Measurements from ENCODE around the gene SSBP2. TPM values are rescaled to one million over a fixed set of nuclear protein-coding genes. Genes with fewer than 3 reads are reported as not detected.
"Not testable (repeated sequence)": the region's sequence is repeated elsewhere in the genome, so short reads cannot be mapped to it uniquely, and the experiment has no call there.

The SSBP2 gene
- total and polyA plus RNA-seq, 4 donors = 36.2 to 92.0 (median 67.3) TPM

DNA sequence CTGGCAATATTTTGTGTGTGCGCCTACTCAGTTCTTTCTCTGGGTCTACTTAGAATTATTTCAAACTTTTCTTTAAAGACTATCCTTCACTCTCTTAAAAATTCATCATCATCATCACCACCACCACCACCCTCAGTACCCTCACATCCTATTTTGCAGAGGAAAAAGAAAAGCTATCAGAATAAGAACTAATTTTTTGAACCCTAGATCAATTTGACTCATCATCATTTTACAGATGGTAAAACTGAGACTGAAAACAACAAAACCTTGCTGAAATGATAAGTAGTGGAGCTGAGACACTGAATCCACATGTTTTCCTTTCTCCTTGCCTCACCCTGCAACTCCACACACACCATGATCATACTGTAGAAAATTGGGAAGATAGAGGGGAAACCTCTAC lies 119.3 kb downstream of the SSBP2 start:
- 72 to 98% methylated on average over 1 of the region's 1 CpG for WGBS, 2 donors
- no peak for ATAC-seq (ENCODE audit: low FRiP score)
- DNase-seq = no peak
- Histone ChIP-seq H3K27me3 (ENCODE audit: control insufficient read depth in 1 of 2, insufficient read depth in 2 of 2, low read length in 1 of 2) (no peaks in the 10 kb centered on the region), H3K4me1 (ENCODE audit: control insufficient read depth in 1 of 2, insufficient read depth in 2 of 2, low read length in 2 of 2) (no peaks in the 10 kb centered on the region), H3K36me3 (ENCODE audit: control insufficient read depth in 1 of 2, insufficient read depth in 2 of 2, low read length in 1 of 2) (no peaks in the 10 kb centered on the region), H3K9me3 (ENCODE audit: control insufficient read depth, low read length) (no peaks in the 10 kb centered on the region), H3K4me3 (ENCODE audit: low read length in 2 of 2) (no peak overlapping the region), H3K27ac (ENCODE audit: low read depth in 1 of 2, low read length in 2 of 2) (no peak overlapping the region)
- intact Hi-C loops (cut with DNase I) = no loop called here

- DNase-seq (no peak), ATAC-seq (ENCODE audit: low FRiP score) (no peak)
- H3K27ac ChIP-seq (ENCODE audit: low read depth in 1 of 2, low read length in 2 of 2) = no peak overlapping the region
- intact Hi-C loops (cut with DNase I) = no loop called here
- WGBS, 2 donors = 62% methylated on average over 7 of the region's 7 CpGs
- H3K4me3 ChIP-seq (ENCODE audit: low read length in 2 of 2) = no peak overlapping the region
- no peaks in the 10 kb centered on the region for H3K36me3 ChIP-seq (ENCODE audit: control insufficient read depth in 1 of 2, insufficient read depth in 2 of 2, low read length in 1 of 2)
- no peaks in the 10 kb centered on the region for H3K9me3 ChIP-seq (ENCODE audit: control insufficient read depth, low read length)
- no peaks in the 10 kb centered on the region for H3K27me3 ChIP-seq (ENCODE audit: control insufficient read depth in 1 of 2, insufficient read depth in 2 of 2, low read length in 1 of 2)
- no peaks in the 10 kb centered on the region for H3K4me1 ChIP-seq (ENCODE audit: control insufficient read depth in 1 of 2, insufficient read depth in 2 of 2, low read length in 2 of 2)
These were observed 119.8 kb downstream of the SSBP2 start for GRCh38 chr5:81631124-81631523.

DNA sequence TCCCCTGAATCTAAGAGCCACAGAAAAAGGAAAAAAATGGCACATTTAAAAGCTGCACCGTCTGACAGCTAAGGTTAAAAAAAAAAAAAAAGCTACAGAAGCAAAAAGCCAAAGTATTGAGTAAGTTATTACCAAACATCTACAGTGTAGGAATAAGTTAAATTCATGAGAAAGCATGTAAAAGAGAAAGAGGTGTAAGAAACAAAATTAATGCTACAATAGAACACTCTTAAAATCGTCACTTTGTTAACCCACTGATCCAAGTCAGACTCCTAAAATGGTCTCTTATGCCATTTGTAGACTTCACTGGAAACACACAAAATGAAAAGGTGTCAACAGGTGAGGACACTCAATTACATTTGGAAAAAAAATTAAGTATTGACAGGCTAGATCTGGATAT lies 120.2 kb downstream of the SSBP2 start:
- intact Hi-C loops (cut with DNase I) = no loop called here
- no peak overlapping the region for H3K4me3 ChIP-seq (ENCODE audit: low read length in 2 of 2)
- 69 to 74% methylated on average over 2 of the region's 2 CpGs for WGBS, 2 donors

GRCh38 chr5:81629986-81630385 lies 120.9 kb downstream of the SSBP2 start:
- Histone ChIP-seq H3K4me1 (ENCODE audit: control insufficient read depth in 1 of 2, insufficient read depth in 2 of 2, low read length in 2 of 2) (no peaks in the 10 kb centered on the region), H3K9me3 (ENCODE audit: control insufficient read depth, low read length) (no peaks in the 10 kb centered on the region), H3K36me3 (ENCODE audit: control insufficient read depth in 1 of 2, insufficient read depth in 2 of 2, low read length in 1 of 2) (no peaks in the 10 kb centered on the region), H3K27me3 (ENCODE audit: control insufficient read depth in 1 of 2, insufficient read depth in 2 of 2, low read length in 1 of 2) (no peaks in the 10 kb centered on the region), H3K27ac (ENCODE audit: low read depth in 1 of 2, low read length in 2 of 2) (no peak overlapping the region), H3K4me3 (ENCODE audit: low read length in 2 of 2) (no peak overlapping the region)
- DNase-seq (no peak), ATAC-seq (ENCODE audit: low FRiP score) (no peak)
- intact Hi-C loops (cut with DNase I) = no loop called here
- 96 to 100% methylated on average over 1 of the region's 1 CpG for WGBS, 2 donors

More for the DNA sequence above, 120.2 kb downstream of the SSBP2 start:
- ATAC-seq (ENCODE audit: low FRiP score) = no peak
- Histone ChIP-seq H3K27me3 (ENCODE audit: control insufficient read depth in 1 of 2, insufficient read depth in 2 of 2, low read length in 1 of 2) (no peaks in the 10 kb centered on the region), H3K4me1 (ENCODE audit: control insufficient read depth in 1 of 2, insufficient read depth in 2 of 2, low read length in 2 of 2) (no peaks in the 10 kb centered on the region), H3K36me3 (ENCODE audit: control insufficient read depth in 1 of 2, insufficient read depth in 2 of 2, low read length in 1 of 2) (no peaks in the 10 kb centered on the region), H3K27ac (ENCODE audit: low read depth in 1 of 2, low read length in 2 of 2) (no peak overlapping the region), H3K9me3 (ENCODE audit: control insufficient read depth, low read length) (no peaks in the 10 kb centered on the region)
- DNase-seq = no peak

DNA sequence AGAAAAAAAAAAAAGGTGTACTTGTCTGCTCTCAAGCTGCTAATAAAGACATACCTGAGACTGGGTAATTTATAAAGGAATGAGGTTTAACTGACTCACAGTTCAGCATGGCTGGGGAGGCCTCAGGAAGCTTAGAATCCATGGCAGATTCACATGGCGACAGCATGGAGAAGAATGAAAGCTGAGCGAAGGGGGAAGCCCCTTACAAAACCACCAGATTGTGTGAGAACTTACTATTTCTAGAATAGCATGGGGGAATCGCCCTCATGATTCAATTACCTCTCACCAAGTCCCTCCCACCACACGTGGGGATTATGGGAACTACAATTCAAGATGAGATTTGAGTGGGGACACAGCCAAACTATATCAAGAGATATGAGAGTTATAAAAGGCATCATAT lies 122.8 kb downstream of the SSBP2 start:
- H3K4me1 ChIP-seq (ENCODE audit: control insufficient read depth in 1 of 2, insufficient read depth in 2 of 2, low read length in 2 of 2); H3K36me3 ChIP-seq (ENCODE audit: control insufficient read depth in 1 of 2, insufficient read depth in 2 of 2, low read length in 1 of 2); DNase-seq; H3K4me3 ChIP-seq (ENCODE audit: low read length in 2 of 2); ATAC-seq (ENCODE audit: low FRiP score); H3K27me3 ChIP-seq (ENCODE audit: control insufficient read depth in 1 of 2, insufficient read depth in 2 of 2, low read length in 1 of 2); intact Hi-C loops (cut with DNase I); H3K27ac ChIP-seq (ENCODE audit: low read depth in 1 of 2, low read length in 2 of 2); H3K9me3 ChIP-seq (ENCODE audit: control insufficient read depth, low read length): not testable (repeated sequence)
- WGBS, 2 donors = 82 to 85% methylated on average over 4 of the region's 4 CpGs

DNA sequence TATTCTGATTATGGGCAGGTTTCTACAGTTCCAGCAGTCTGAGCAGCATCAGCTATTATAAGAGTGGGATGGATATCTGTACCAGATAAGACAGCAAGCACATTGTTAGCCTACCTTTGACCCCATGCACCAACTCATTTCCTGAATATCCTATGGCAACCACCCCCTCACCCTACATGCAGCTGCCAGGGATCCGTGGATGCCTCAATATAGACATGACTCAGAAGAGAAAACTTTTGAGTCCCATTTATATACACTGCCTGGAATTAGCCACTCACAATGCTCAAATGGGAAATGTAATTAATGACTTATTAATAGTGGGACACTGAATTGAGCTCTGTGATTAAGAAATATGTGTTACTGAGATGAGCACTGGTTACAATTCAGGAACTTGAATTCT lies 124.4 kb downstream of the SSBP2 start:
- Histone ChIP-seq H3K4me3 (ENCODE audit: low read length in 2 of 2) (no peak overlapping the region), H3K9me3 (ENCODE audit: control insufficient read depth, low read length) (no peaks in the 10 kb centered on the region), H3K27me3 (ENCODE audit: control insufficient read depth in 1 of 2, insufficient read depth in 2 of 2, low read length in 1 of 2) (no peaks in the 10 kb centered on the region), H3K36me3 (ENCODE audit: control insufficient read depth in 1 of 2, insufficient read depth in 2 of 2, low read length in 1 of 2) (no peaks in the 10 kb centered on the region), H3K4me1 (ENCODE audit: control insufficient read depth in 1 of 2, insufficient read depth in 2 of 2, low read length in 2 of 2) (no peaks in the 10 kb centered on the region), H3K27ac (ENCODE audit: low read depth in 1 of 2, low read length in 2 of 2) (no peak overlapping the region)
- intact Hi-C loops (cut with DNase I) = no loop called here
- no peak for DNase-seq
- 12 to 29% methylated on average over 1 of the region's 1 CpG for WGBS, 2 donors
- no peak for ATAC-seq (ENCODE audit: low FRiP score)

DNA sequence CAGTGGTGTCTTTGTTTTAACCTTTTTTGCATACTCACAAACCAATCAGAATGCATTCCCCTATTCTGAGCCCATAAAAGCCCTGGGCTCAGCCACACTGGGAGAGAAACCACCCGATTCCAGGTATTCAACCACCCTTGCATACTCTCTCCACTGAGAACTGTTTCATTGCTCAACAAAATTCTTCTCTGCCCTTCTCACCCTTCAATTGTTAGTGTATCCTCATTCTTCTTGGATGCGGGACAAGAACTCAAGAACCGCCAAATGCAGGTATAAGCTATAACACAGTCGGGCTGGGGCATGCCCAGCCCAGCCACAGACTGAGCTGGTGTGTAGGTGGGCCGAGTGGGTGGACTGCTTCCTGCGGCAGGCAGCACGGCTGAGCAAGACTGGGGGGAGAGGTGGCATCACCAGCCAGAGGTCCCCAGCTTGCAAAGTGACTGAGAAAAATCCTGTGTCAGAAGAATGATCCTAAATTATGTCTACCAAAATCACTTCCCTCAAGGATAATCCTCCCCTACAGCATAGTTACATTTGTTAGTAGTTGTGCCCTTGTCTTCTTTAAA lies 141.0 kb downstream of the SSBP2 start:
- Histone ChIP-seq H3K36me3 (ENCODE audit: control insufficient read depth in 1 of 2, insufficient read depth in 2 of 2, low read length in 1 of 2) (no peaks in the 10 kb centered on the region), H3K27ac (ENCODE audit: low read depth in 1 of 2, low read length in 2 of 2) (no peak overlapping the region), H3K27me3 (ENCODE audit: control insufficient read depth in 1 of 2, insufficient read depth in 2 of 2, low read length in 1 of 2) (no peaks in the 10 kb centered on the region), H3K9me3 (ENCODE audit: control insufficient read depth, low read length) (no peaks in the 10 kb centered on the region), H3K4me1 (ENCODE audit: control insufficient read depth in 1 of 2, insufficient read depth in 2 of 2, low read length in 2 of 2) (peaks cover 0 to 1% of the 10 kb centered on the region in 2 donors), H3K4me3 (ENCODE audit: low read length in 2 of 2) (no peak overlapping the region)
- intact Hi-C loops (cut with DNase I) = no loop called here
- 97 to 98% methylated on average over 7 of the region's 7 CpGs for WGBS, 2 donors
- ATAC-seq (ENCODE audit: low FRiP score) (no peak), DNase-seq (no peak)

DNA sequence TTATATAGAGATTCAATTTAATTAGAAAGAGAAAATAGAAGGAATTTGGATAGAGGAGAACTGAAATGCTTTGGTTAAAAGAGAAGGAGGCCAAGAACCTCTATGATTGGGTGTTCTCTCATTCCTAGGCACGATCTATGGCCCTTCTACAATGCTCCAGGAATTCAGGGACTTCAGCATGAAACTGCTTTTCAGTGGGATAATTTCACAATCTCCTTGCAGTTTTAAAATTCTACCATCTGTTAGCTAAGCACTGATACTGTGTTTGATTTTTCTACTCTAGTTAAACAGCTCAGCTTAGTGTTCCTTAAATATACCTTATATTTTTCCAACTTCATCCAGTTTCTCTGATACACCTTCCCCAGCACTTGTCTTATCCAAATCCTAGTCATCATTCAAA lies 141.9 kb downstream of the SSBP2 start:
- no peaks in the 10 kb centered on the region for H3K9me3 ChIP-seq (ENCODE audit: control insufficient read depth, low read length)
- DNase-seq (no peak), ATAC-seq (ENCODE audit: low FRiP score) (no peak)
- 85 to 94% methylated on average over 1 of the region's 1 CpG for WGBS, 2 donors
- intact Hi-C loops (cut with DNase I) = no loop called here
- H3K4me3 ChIP-seq (ENCODE audit: low read length in 2 of 2) = no peak overlapping the region
- no peaks in the 10 kb centered on the region for H3K4me1 ChIP-seq (ENCODE audit: control insufficient read depth in 1 of 2, insufficient read depth in 2 of 2, low read length in 2 of 2)
- H3K27ac ChIP-seq (ENCODE audit: low read depth in 1 of 2, low read length in 2 of 2) = no peak overlapping the region
- no peaks in the 10 kb centered on the region for H3K27me3 ChIP-seq (ENCODE audit: control insufficient read depth in 1 of 2, insufficient read depth in 2 of 2, low read length in 1 of 2)
- no peaks in the 10 kb centered on the region for H3K36me3 ChIP-seq (ENCODE audit: control insufficient read depth in 1 of 2, insufficient read depth in 2 of 2, low read length in 1 of 2)

DNA sequence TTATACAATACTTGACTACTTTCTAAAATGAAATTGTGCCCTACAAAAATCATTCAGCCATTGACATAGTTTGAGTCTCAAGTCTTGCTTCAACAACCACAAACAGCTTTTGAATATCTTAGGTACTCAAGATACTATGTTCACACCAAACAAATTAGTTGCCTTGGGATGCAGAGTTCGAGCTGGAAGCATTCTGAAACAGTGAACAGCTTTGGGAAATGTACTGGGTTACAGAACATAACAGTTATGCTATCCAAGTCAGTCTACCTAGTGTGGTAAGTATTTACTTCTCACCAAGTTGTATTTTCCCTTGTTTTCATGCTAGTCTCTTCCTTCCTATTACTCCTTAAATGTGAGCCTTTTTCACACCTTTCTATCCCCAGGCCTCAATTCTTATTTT lies 143.2 kb downstream of the SSBP2 start:
- no peaks in the 10 kb centered on the region for H3K27me3 ChIP-seq (ENCODE audit: control insufficient read depth in 1 of 2, insufficient read depth in 2 of 2, low read length in 1 of 2)
- no peak overlapping the region for H3K27ac ChIP-seq (ENCODE audit: low read depth in 1 of 2, low read length in 2 of 2)
- H3K4me1 ChIP-seq (ENCODE audit: control insufficient read depth in 1 of 2, insufficient read depth in 2 of 2, low read length in 2 of 2) = no peaks in the 10 kb centered on the region
- H3K4me3 ChIP-seq (ENCODE audit: low read length in 2 of 2) = no peak overlapping the region
- WGBS, 2 donors = 87 to 94% methylated on average over 1 of the region's 1 CpG
- no peak for DNase-seq
- no peaks in the 10 kb centered on the region for H3K9me3 ChIP-seq (ENCODE audit: control insufficient read depth, low read length)
- ATAC-seq (ENCODE audit: low FRiP score) = no peak
- intact Hi-C loops (cut with DNase I) = no loop called here
- no peaks in the 10 kb centered on the region for H3K36me3 ChIP-seq (ENCODE audit: control insufficient read depth in 1 of 2, insufficient read depth in 2 of 2, low read length in 1 of 2)
